GM13976 (cell line): ENCODE data around the gene RUFY4.

ENCODE experiments used
- DNase-seq: peaks from one replicate; pipeline ENCODE4 v3.0.0; 2012; ENCODE audit warnings: low spot score
- in situ Hi-C: fragments of 300-500 bp; cut with MboI; formaldehyde crosslinking; loops from one replicate; pipeline ENCODE4 v1.12.0; 2022; ENCODE audit warnings: low sequenced_read_pairs, mixed read lengths, inconsistent platforms; ENCODE audit not compliant: unreplicated experiment
- TF ChIP-seq, protein P1 (sequence below): IDR thresholded peaks from 2 replicates; pipeline ENCODE4 v1.5.1; 2012; ENCODE audit warnings: borderline replicate concordance, mild to moderate bottlenecking; ENCODE audit not compliant: insufficient read depth; ENCODE audit errors: extremely low read depth, missing control alignments, control extremely low read depth

The RUFY4 gene

DNA sequence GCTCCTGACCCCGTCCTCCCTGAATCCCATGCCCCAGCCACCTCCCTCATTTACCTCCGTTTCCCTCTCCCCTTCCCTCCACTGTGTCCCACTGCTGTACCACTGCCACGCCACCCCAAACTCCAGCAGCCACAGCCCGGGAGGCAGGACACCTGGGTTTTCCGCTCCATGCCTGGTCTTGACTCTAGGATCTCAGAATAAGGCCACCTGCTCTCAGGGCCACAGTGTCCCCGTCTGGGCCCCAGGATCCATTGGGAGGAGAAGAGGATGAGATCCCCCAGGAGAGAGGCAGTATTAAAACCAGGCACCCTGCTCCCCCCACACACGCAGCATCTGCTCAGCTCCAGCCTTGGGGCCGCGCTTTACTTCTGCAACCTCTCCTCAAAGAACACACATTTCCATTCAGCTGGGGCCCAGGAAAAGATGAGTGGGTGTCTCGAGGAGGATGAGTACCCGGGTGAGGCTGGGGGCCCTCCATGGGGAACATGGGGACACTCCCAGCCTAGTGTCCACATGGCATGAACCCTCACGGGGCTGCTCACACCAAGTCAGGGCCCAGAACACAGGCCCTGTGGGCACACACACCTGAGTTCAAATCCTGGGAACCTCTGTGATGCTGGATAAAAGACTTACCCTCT, 33.5 kb upstream of the RUFY4 start:
- TF ChIP-seq, protein P1, sequence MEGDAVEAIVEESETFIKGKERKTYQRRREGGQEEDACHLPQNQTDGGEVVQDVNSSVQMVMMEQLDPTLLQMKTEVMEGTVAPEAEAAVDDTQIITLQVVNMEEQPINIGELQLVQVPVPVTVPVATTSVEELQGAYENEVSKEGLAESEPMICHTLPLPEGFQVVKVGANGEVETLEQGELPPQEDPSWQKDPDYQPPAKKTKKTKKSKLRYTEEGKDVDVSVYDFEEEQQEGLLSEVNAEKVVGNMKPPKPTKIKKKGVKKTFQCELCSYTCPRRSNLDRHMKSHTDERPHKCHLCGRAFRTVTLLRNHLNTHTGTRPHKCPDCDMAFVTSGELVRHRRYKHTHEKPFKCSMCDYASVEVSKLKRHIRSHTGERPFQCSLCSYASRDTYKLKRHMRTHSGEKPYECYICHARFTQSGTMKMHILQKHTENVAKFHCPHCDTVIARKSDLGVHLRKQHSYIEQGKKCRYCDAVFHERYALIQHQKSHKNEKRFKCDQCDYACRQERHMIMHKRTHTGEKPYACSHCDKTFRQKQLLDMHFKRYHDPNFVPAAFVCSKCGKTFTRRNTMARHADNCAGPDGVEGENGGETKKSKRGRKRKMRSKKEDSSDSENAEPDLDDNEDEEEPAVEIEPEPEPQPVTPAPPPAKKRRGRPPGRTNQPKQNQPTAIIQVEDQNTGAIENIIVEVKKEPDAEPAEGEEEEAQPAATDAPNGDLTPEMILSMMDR, result no peak
- in situ Hi-C loops, result no loop called here
- no peak for DNase-seq

DNA sequence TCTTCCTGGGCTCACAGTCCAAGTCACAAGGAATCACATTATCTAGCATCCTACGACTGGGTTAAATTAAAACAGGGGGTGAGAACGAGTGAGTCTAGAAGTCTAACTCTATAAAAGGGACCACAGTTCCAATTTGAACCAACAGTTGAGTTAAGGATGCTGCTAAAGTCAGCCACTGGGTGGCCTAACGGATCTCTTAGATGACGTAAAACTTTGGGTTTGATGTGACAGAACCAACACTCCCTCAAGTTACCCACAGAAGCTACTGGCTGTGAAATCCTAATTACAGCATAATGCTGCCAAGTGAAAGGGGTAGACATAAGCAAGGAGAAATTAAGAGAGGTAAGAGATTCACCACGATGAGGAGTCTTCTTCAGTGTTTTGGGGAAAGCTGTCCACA, 32.7 kb upstream of the RUFY4 start:
- TF ChIP-seq, protein P1, result no peak
- in situ Hi-C loops, result no loop called here

DNA sequence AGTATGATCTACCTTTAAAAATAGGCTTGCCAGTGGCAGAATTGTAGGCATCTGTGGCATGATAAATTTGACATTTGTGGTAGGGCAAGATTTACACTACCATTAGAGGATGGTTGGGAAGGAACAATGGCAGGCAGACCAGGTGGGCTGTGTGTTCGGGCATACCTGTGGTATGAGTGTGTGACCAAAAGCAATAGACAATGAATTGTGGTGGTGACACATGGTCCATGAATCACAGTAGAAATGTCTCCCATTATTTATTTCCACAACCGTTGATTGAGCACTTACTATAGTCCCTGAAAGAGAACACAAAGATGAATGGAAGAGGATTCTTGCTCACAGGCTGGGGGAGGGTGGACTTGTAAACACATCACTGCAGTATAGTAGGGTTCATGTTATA, 29.9 kb upstream of the RUFY4 start:
- TF ChIP-seq, protein P1, result no peak
- in situ Hi-C loops, result no loop called here
- no peak for DNase-seq

More for the DNA sequence above, 32.7 kb upstream of the RUFY4 start:
- no peak for DNase-seq

DNA sequence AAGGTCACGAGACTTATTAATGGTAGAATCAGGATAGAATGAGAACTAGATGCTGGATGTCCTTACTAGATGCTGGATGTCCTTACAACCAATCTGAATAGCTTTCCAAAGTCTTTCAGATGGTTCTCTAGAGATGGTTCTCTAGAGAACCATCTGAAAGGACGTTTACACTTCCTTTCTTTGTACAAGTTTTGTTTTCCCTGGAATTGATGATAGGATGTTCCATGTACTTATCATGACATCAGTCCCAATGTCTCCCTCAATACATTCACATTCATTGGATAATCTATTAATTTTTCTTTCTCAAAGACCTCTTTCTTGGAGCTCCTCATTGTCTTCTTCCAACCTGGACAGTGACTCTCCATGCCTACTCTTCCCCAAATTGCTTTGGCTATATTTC, 28.2 kb upstream of the RUFY4 start:
- no peak for DNase-seq
- TF ChIP-seq, protein P1, result no peak
- in situ Hi-C loops, result no loop called here

DNA sequence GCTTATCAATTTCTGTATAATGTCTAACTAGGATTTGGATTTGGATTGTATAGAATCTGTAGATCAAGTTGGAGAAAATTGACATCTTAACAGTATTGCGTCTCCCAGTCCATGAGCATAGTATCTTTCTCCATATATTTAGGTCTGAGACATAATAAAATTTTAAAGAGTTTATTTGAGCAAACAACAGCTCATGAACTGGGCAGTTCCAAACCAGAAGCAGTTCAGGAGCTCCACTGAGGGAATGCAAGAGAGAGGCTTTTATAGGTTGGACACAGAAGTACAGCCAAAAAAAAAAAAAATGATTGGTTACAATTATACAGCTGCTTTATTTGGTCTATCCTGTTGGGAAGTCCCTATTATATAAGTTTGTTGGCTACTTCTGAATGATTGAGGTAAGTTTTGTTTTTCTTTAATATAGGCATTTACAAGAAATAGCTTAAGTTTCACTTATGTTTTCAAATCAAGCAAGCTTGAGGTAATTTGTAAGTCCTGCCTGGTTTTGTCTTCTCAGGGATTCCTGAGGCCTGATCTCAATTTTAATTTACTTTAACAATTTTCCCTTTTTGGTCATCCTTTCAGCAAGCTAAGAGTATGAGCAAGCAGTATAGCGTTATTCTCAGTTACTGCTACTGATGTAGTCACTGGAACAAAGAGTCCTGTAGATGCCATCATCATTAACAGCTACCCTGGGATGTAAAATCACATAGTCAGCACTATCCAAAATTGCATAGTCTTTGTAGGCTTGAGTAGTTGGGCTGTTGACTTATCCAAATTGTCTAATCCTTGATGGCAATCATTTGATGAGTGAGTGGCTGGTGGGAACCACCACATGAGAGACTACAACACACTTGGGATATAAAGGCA, 27.5 kb upstream of the RUFY4 start:
- TF ChIP-seq, protein P1, result no peak
- in situ Hi-C loops, result no loop called here
- no peak for DNase-seq

DNA sequence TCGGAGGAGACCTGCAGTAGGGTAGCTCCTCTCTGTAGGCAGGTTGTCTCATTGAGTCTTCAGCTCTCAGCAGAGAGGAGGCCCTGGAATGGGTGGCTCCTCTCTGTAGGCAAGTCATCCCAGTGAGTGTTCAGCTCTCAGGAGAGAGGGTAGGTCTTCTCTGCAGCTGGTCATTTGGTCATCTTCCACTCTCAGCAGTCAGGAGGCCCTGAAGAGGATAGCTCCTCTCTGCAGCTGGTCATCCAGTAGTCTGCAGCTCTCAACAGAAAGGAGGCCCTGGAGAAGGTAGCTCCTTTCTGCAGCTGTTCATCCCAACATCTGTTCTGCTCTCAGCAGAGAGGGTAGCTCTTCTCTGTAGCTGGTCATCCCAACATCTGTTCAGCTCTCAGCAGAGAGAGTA, 26.0 kb upstream of the RUFY4 start:
- DNase-seq, result no peak
- TF ChIP-seq, protein P1, result no peak
- in situ Hi-C loops, result no loop called here
